Kidney (tissue), 14 donors: ENCODE measurements around the gene ALAS1. TPM values are rescaled to one million over a fixed set of nuclear protein-coding genes. Genes with fewer than 3 reads are reported as not detected.

Source experiments
- DNase-seq, 5 donors: peaks; one replicate each; pipeline ENCODE4 v3.0.0-alpha.2; 2013 to 2020
- FAIRE-seq: peaks from 2 replicates; lab custom pipeline; 2012; peaks lifted over from hg19 to GRCh38; lab: Jason Lieb, UNC
- H3K27ac ChIP-seq, 2 donors: one replicate each; pipeline ENCODE4 v1.7.0; 2013; ENCODE audit warnings: low read depth in 2 of 2, low read length in 2 of 2, inconsistent platforms in 1 of 2
- H3K27me3 ChIP-seq: one replicate; pipeline ENCODE4 v1.7.1; 2013; ENCODE audit warnings: low read length, inconsistent platforms; ENCODE audit not compliant: control insufficient read depth, insufficient read depth
- H3K36me3 ChIP-seq, 3 donors: one replicate each; pipeline versions ENCODE4 v1.7.0 to v1.7.1; 2013; ENCODE audit warnings: low read length in 3 of 3, control low read depth in 1 of 3, inconsistent platforms in 1 of 3; ENCODE audit not compliant: insufficient read depth in 3 of 3, control insufficient read depth in 2 of 3
- H3K4me1 ChIP-seq, 3 donors: one replicate each; pipeline versions ENCODE4 v1.7.0 to v1.7.1; 2013; ENCODE audit warnings: low read length in 3 of 3, inconsistent platforms in 1 of 3, low read depth in 1 of 3; ENCODE audit not compliant: control insufficient read depth in 2 of 3, insufficient read depth in 2 of 3
- H3K4me3 ChIP-seq, 3 donors: one replicate each; pipeline versions ENCODE4 v1.7.0 to v1.8.1; 2013; ENCODE audit warnings: low read length in 3 of 3, control low read depth in 1 of 3, inconsistent platforms in 1 of 3
- H3K9ac ChIP-seq, 3 donors: one replicate each; pipeline versions ENCODE4 v1.7.0 to v1.7.1; 2013; ENCODE audit warnings: low read length in 3 of 3, control low read depth in 1 of 3, inconsistent platforms in 1 of 3
- H3K9me3 ChIP-seq, 3 donors: one replicate each; pipeline versions ENCODE4 v1.7.0 to v1.7.1; 2013; ENCODE audit warnings: low read length in 3 of 3, control low read depth in 1 of 3, inconsistent platforms in 1 of 3; ENCODE audit not compliant: control insufficient read depth in 2 of 3, insufficient read depth in 1 of 3
- CTCF ChIP-seq: IDR thresholded peaks from 3 replicates; pipeline ENCODE4 v1.5.1; 2012; ENCODE audit warnings: mild to moderate bottlenecking, moderate library complexity, borderline replicate concordance; ENCODE audit not compliant: insufficient read depth; ENCODE audit errors: extremely low read depth
- intact Hi-C: fragments of 100-400 bp; cut with DNase I; formaldehyde crosslinking; loops from one replicate; pipeline ENCODE4 v1.11.1; 2022
- polyA plus RNA-seq: library from polyadenylated mRNA; stranded (reverse); fragments of 350-450 nt; fragmentation: Illumina TruSeq; extraction: RNeasy Lipid Tissue Mini Kit (QIAGEN cat#74804); gene quantifications from one replicate; pipeline ENCODE4 v1.2.3, GENCODE V29; 2014; ENCODE audit warnings: low read depth, low replicate concordance; ENCODE audit not compliant: insufficient read depth
- total RNA-seq: library from RNA; stranded (reverse); fragmentation: NEBNext Ultra II Directional; extraction: Animal tissue kit (Norgen Biotek cat#: 25700); gene quantifications from one replicate; pipeline ENCODE4 v1.2.1, GENCODE V29; 2021
- donor health status: control.
- donor health status: control.
- donor health status: control.
- donor health status: control.
- donor health status: control.
- donor health status: DM: yes; HTN: yes; CAD: no.
- donor health status: Normal renal cell carcinoma (clear cell type).

Gene ALAS1
- total and polyA plus RNA-seq, 2 donors from 2014 or later, result 42.8 to 77.2 TPM

GRCh38 chr3:52172262-52172757 is 25.6 kb upstream of the ALAS1 start:
- H3K36me3 ChIP-seq, result no peaks in the 10 kb centered on the region
- no peak overlapping the region for H3K4me3 ChIP-seq
- no peaks in the 10 kb centered on the region for H3K9me3 ChIP-seq
- H3K27ac ChIP-seq, result no peak overlapping the region
- FAIRE-seq (no peak), DNase-seq (no peak)
- intact Hi-C loops, result no loop called here
- TF ChIP-seq CTCF, result no peak
- peaks cover 0 to 4% (median 0%) of the 10 kb centered on the region in 3 donors for H3K4me1 ChIP-seq
- no peak overlapping the region for H3K9ac ChIP-seq
- H3K27me3 ChIP-seq, result no peaks in the 10 kb centered on the region

- Histone ChIP-seq H3K36me3 (no peaks in the 10 kb centered on the region), H3K27me3 (no peaks in the 10 kb centered on the region), H3K9ac (no peak overlapping the region), H3K9me3 (no peaks in the 10 kb centered on the region), H3K4me3 (no peak overlapping the region), H3K4me1 (peaks cover 0 to 4% (median 0%) of the 10 kb centered on the region in 3 donors), H3K27ac (no peak overlapping the region)
- TF ChIP-seq CTCF, result no peak
- no peak for FAIRE-seq
- intact Hi-C loops, result no loop called here
- DNase-seq, result no peak
Measured at GRCh38 chr3:52173101-52173500, 24.9 kb upstream of the ALAS1 start.

GRCh38 chr3:52174896-52175295 is 23.1 kb upstream of the ALAS1 start:
- FAIRE-seq, result no peak
- no peak overlapping the region for H3K4me3 ChIP-seq

More at GRCh38 chr3:52174896-52175295, 23.1 kb upstream of the ALAS1 start:
- Histone ChIP-seq H3K9ac (no peak overlapping the region), H3K36me3 (no peaks in the 10 kb centered on the region), H3K4me1 (peaks cover 0 to 4% (median 0%) of the 10 kb centered on the region in 3 donors), H3K27ac (no peak overlapping the region), H3K9me3 (no peaks in the 10 kb centered on the region), H3K27me3 (no peaks in the 10 kb centered on the region)
- intact Hi-C loops, result no loop called here
- TF ChIP-seq CTCF, result no peak
- DNase-seq, result no peak
